GM13976 (cell line): ENCODE data around the gene ZNF24.

Experiments
- DNase-seq: peaks from one replicate; pipeline ENCODE4 v3.0.0; 2012; ENCODE audit warnings: low spot score
- in situ Hi-C: fragments of 300-500 bp; cut with MboI; formaldehyde crosslinking; loops from one replicate; pipeline ENCODE4 v1.12.0; 2022; ENCODE audit warnings: low sequenced_read_pairs, mixed read lengths, inconsistent platforms; ENCODE audit not compliant: unreplicated experiment
- TF ChIP-seq, protein P1 (sequence below): IDR thresholded peaks from 2 replicates; pipeline ENCODE4 v1.5.1; 2012; ENCODE audit warnings: borderline replicate concordance, mild to moderate bottlenecking; ENCODE audit not compliant: insufficient read depth; ENCODE audit errors: extremely low read depth, missing control alignments, control extremely low read depth

The ZNF24 gene

DNA sequence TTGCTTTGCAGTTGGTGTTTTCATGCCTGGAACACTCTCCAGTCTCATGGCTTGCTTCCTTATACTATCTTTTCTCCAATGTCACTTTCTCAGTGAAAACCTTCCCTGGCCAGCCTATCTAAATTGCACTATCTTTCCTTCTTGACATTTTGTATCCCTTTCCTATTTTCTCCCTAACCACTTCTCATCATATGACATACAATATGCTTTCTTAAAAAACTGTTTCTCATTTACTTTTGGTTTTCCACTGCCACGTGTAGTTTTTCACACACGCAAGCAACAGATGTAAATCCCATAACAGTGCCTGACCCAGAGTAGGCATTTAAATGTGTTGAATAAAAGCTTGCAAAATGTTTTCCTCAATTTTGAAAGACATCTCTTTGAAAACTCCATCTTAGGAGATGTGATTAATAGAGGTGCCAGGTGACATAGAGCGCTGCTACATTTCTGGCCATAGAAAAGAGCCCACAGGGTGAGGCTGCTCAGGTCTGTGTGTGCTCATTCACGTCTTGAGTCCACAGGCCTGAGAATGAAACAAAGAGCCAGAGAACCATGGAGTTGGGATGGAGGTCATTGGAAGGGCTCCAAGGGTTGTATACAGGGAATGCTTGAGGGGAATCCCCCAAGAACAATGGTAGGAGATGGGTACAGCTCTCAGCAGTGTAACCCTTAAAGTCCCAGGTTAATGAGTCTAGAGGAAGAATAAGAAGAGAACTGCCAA, 12.7 kb downstream of the ZNF24 start:
- no peak for DNase-seq
- TF ChIP-seq, protein P1, sequence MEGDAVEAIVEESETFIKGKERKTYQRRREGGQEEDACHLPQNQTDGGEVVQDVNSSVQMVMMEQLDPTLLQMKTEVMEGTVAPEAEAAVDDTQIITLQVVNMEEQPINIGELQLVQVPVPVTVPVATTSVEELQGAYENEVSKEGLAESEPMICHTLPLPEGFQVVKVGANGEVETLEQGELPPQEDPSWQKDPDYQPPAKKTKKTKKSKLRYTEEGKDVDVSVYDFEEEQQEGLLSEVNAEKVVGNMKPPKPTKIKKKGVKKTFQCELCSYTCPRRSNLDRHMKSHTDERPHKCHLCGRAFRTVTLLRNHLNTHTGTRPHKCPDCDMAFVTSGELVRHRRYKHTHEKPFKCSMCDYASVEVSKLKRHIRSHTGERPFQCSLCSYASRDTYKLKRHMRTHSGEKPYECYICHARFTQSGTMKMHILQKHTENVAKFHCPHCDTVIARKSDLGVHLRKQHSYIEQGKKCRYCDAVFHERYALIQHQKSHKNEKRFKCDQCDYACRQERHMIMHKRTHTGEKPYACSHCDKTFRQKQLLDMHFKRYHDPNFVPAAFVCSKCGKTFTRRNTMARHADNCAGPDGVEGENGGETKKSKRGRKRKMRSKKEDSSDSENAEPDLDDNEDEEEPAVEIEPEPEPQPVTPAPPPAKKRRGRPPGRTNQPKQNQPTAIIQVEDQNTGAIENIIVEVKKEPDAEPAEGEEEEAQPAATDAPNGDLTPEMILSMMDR, result no peak
- in situ Hi-C loops, result no loop called here

- TF ChIP-seq, protein P1, result no peak
- in situ Hi-C loops, result no loop called here
- no peak for DNase-seq
Observed at GRCh38 chr18:35328868-35329267, 15.4 kb downstream of the ZNF24 start.

- in situ Hi-C loops, result no loop called here
- TF ChIP-seq, protein P1, result no peak
- no peak for DNase-seq
Observed at GRCh38 chr18:35326695-35327387, 17.4 kb downstream of the ZNF24 start.

GRCh38 chr18:35324926-35325655, 19.1 kb downstream of the ZNF24 start:
- TF ChIP-seq, protein P1, result no peak
- no peak for DNase-seq

DNA sequence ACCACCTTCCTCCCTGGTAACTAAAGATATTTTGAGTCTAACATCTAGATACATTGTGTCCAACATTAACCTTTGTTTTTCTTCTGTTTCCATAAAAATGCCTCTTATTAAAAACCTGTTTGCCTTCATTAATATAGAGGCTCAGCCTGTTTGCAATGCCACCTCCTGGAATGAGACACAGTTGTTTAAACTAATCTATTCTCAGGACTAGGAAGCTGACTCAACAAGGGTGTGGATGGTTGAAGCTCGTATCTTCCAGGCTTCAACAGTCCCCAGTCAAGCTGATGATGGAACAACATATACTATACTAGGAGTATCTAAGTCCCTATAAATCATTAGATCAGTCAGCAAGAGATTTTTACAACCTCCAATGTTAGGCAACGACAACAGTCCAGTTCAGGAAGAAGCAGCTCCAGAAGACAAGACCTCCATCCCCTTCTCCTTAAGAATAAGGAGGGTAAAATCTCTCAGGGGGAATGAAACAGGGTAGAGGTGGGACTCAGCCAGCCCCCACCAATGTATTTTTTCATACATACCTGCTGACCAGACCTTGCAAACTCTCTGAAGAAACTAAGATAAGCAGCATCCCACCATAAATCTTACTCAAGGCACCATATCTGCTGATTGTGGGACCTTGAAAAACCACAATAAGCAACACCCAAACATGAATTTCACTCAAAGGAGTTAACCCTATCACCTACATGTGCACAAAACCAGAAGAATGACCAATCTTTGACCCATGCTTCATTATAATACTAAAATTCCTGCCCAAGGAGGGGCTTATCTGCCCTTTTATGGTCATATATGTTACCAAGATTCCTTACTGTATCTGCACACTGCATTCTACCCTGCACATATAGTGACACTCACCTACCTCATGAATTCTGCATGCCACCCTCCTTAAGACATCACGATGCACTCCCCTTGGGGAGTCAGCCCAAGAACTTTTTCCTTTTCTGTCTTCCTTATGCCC, 21.4 kb downstream of the ZNF24 start:
- DNase-seq, result no peak
- in situ Hi-C loops, result no loop called here
- TF ChIP-seq, protein P1, result no peak

More at GRCh38 chr18:35324926-35325655, 19.1 kb downstream of the ZNF24 start:
- in situ Hi-C loops, result no loop called here
